Epithelial cell of proximal tubule (primary cell): ENCODE results near the gene SLC25A26. TPM values are rescaled to one million over a fixed set of nuclear protein-coding genes. Genes with fewer than 3 reads are reported as not detected.
"Not testable (repeated sequence)": the region's sequence is repeated elsewhere in the genome, so short reads cannot be mapped to it uniquely, and the experiment has no call there.

Experiments
- DNase-seq: peaks from one replicate; pipeline ENCODE4 v3.0.0-alpha.2; 2011; ENCODE audit warnings: low read depth
- H3K4me3 ChIP-seq: 2 replicates; pipeline ENCODE4 v1.5.1; 2011; ENCODE audit warnings: low read depth, mild to moderate bottlenecking, low read length
- total RNA-seq: library from RNA; depleted of rRNA; stranded (reverse); fragments of >200 nt; gene quantifications from 2 replicates; pipeline ENCODE4 v1.2.3, GENCODE V29; 2015
- TF ChIP-seq, protein P1 (sequence below): conservative IDR thresholded peaks from 2 replicates; pipeline ENCODE4 v1.5.1; 2012; ENCODE audit warnings: low read depth, mild to moderate bottlenecking, low read length

Gene SLC25A26
- total RNA-seq, 1 donor from 2014 or later, result 16.2 TPM

- DNase-seq, result no peak
- TF ChIP-seq, protein P1, sequence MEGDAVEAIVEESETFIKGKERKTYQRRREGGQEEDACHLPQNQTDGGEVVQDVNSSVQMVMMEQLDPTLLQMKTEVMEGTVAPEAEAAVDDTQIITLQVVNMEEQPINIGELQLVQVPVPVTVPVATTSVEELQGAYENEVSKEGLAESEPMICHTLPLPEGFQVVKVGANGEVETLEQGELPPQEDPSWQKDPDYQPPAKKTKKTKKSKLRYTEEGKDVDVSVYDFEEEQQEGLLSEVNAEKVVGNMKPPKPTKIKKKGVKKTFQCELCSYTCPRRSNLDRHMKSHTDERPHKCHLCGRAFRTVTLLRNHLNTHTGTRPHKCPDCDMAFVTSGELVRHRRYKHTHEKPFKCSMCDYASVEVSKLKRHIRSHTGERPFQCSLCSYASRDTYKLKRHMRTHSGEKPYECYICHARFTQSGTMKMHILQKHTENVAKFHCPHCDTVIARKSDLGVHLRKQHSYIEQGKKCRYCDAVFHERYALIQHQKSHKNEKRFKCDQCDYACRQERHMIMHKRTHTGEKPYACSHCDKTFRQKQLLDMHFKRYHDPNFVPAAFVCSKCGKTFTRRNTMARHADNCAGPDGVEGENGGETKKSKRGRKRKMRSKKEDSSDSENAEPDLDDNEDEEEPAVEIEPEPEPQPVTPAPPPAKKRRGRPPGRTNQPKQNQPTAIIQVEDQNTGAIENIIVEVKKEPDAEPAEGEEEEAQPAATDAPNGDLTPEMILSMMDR, result no peak
- H3K4me3 ChIP-seq, result no peak overlapping the region
Observed at GRCh38 chr3:66298591-66298990, 77.8 kb downstream of the SLC25A26 start.

GRCh38 chr3:66299085-66299484 lies 78.3 kb downstream of the SLC25A26 start:
- not testable (repeated sequence) for DNase-seq, H3K4me3 ChIP-seq

DNA sequence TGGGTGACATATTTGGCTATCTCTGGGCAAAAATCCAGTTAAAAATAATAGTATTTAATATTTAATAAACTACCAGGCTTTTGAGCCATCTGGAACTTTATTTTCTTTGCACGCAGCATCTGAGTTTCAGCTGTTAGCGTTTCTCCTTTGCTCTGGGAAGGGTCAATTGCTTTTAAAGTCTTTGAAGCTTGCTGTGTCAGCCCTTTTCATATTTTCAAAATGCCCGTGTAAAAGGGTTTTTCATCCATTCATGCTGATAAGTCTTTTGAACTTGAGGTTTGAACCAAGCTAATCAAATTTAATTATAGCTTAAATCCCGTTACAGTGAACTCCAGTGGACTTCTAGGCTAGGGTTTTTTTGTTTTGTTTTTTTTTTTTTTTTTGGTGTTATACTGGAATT lies 79.1 kb downstream of the SLC25A26 start:
- no peak overlapping the region for H3K4me3 ChIP-seq
- no peak for DNase-seq
- TF ChIP-seq, protein P1, result no peak

- TF ChIP-seq, protein P1, result no peak
- no peak overlapping the region for H3K4me3 ChIP-seq
- DNase-seq, result no peak
Observed at GRCh38 chr3:66302288-66302687, 81.5 kb downstream of the SLC25A26 start.

GRCh38 chr3:66303491-66303901 lies 82.7 kb downstream of the SLC25A26 start:
- TF ChIP-seq, protein P1, result no peak
- DNase-seq, result peak; percentile 31
- H3K4me3 ChIP-seq, result no peak overlapping the region

- TF ChIP-seq, protein P1, result no peak
- no peak overlapping the region for H3K4me3 ChIP-seq
- DNase-seq, result no peak
Observed at GRCh38 chr3:66304293-66304692, 83.5 kb downstream of the SLC25A26 start.

- DNase-seq, result not testable (repeated sequence)
Observed at GRCh38 chr3:66306086-66306485, 85.3 kb downstream of the SLC25A26 start.

DNA sequence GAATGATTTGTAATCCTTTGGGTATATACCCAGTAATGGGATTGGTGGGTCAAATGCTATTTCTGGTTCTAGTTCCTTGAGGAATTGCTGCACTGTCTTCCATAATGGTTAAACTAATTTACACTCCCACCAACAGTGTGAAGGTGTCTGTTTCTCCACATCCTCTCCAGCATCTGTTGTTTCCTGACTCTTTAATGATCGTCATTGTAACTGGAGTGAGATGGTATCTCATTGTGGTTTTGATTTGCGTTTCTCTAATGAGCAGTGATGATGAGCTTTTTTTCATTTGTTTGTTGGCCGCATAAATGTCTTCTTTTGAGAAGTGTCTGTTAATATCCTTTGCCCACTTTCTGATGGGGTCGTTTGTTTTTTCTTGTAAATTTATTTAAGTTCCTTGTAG lies 86.2 kb downstream of the SLC25A26 start:
- not testable (repeated sequence) for H3K4me3 ChIP-seq, DNase-seq

More at GRCh38 chr3:66306086-66306485, 85.3 kb downstream of the SLC25A26 start:
- H3K4me3 ChIP-seq, result not testable (repeated sequence)

DNA sequence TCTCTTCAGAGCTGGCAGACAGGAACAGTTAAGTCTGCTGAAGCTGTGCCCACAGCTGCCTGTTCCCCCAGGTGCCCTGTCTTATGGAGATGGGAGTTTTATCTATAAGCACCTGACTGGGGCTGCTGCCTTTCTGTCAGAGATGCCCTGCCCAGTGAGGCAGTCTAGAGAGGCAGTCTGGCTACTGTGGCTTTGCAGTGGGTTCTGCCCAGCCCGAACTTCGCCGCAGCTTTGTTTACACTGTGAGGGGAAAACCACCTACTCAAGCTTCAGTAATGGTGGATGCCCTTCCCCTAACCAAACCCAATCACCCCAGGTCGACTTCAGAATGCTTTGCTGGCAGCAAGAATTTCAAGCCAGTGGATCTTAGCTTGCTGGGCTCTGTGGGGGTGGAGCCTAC lies 91.2 kb downstream of the SLC25A26 start:
- TF ChIP-seq, protein P1, result no peak
- no peak overlapping the region for H3K4me3 ChIP-seq
- DNase-seq, result no peak
